GM11168 (cell line): ENCODE measurements around the gene GOLGA6C.
"Not testable (repeated sequence)": the region's sequence is repeated elsewhere in the genome, so short reads cannot be mapped to it uniquely, and the experiment has no call there.

ENCODE experiments used
- in situ Hi-C: fragments of 300-500 bp; cut with MboI; formaldehyde crosslinking; loops from one replicate; pipeline ENCODE4 v1.12.0; 2022; ENCODE audit warnings: low sequenced_read_pairs; ENCODE audit not compliant: unreplicated experiment

The GOLGA6C gene

GRCh38 chr15:75307778-75308390 lies 49.8 kb downstream of the GOLGA6C start:
- in situ Hi-C loops: loop anchor here (10.0 kb wide), 1 partner anchor 273 kb away; no protein-coding TSS in a partner anchor

GRCh38 chr15:75309711-75310110 lies 51.6 kb downstream of the GOLGA6C start:
- in situ Hi-C loops: loop anchor here (10.0 kb wide), 1 partner anchor 275 kb away; no protein-coding TSS in a partner anchor

- in situ Hi-C loops: not testable (repeated sequence)
Measured at GRCh38 chr15:75312548-75312947, 54.4 kb downstream of the GOLGA6C start.

- in situ Hi-C loops: no loop called here
Measured at GRCh38 chr15:75313116-75313845, 55.1 kb downstream of the GOLGA6C start.

- in situ Hi-C loops: no loop called here
Measured at GRCh38 chr15:75314552-75315290, 56.6 kb downstream of the GOLGA6C start.

GRCh38 chr15:75319231-75319897 lies 61.2 kb downstream of the GOLGA6C start:
- in situ Hi-C loops: not testable (repeated sequence)
